ENCODE data around the gene COL1A2.

DNA sequence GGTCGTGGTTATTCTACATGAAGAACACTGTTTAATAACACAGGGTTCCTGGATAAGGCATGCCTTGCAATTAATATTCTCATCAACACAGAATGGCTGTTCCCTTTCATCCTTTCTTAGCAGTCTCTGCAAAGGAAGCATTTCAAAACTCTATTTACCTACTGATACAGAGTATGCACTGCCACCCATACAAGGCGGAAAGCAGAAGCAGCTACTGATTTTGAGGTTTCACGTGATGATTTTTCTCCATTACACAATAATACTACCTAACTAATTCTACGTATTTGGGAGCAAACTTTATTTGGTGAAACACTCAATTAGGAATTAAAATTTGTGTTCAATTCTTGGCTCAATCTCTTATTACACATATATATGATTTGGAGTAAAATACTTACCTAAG, 43.0 kb upstream of the COL1A2 start:
- TF ChIP-seq POLR2AphosphoS5 (IDR thresholded peaks at IDR 0.05) = no peak
- no peak for TF ChIP-seq CTCF (IDR thresholded peaks at IDR 0.05; ENCODE audit: poor library complexity, severe bottlenecking)
- no peak for TF ChIP-seq TAF1 (IDR thresholded peaks at IDR 0.05; ENCODE audit: low read depth)
- TF ChIP-seq EP300 (conservative IDR thresholded peaks at IDR 0.05; ENCODE audit: poor library complexity, severe bottlenecking) = no peak
- TF ChIP-seq EZH2 (IDR thresholded peaks at IDR 0.05; ENCODE audit: borderline replicate concordance, insufficient read depth, low read length, poor library complexity, severe bottlenecking) = no peak
- TF ChIP-seq RAD21 (conservative IDR thresholded peaks at IDR 0.05) = no peak
- TF ChIP-seq REST (IDR thresholded peaks at IDR 0.05; ENCODE audit: borderline replicate concordance) = no peak
- TF ChIP-seq SMC3 (conservative IDR thresholded peaks at IDR 0.05; ENCODE audit: poor library complexity) = no peak
- TF ChIP-seq MXI1 (conservative IDR thresholded peaks at IDR 0.05; ENCODE audit: poor library complexity, severe bottlenecking) = no peak
